ENCODE results near the gene NVL. TPM values are rescaled to one million over a fixed set of nuclear protein-coding genes. Genes with fewer than 3 reads are reported as not detected.

NVL gene
- total and polyA plus RNA-seq, 9 donors = 17.3 to 26.4 (median 21.1) TPM

DNA sequence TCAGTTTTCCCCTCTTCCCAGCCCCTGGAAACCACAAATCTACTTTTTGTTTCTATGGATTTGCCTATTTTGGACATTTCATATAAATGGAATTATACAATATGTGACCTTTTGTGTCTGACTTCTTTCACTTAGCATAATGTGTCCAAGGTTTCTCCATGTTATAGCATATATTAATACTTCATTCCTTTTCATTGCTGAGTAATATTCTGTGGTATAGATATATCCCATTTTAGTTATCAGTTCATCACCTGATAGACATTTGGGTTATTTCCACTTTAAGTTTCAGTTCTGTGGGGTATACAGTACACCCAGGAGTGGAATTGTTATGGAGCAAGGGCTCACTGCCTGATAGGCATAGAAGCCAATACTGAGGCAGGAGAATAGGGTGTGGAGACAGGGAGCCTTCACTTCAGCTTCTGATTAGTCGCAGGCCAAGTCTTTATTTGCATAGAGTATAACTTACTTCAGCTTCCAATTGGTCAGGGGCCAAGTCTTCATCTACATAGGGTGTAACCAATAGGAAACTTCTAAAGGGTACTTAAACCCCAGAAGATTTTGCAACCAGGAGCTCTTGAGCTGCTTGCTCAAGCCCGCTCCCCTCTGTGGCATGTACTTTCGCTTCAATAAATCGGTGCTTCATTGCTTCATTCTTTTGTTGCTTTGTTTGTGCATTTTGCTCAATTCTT lies 8.3 kb upstream of the NVL start:
- Histone ChIP-seq H3K27ac (ENCODE audit: low read length) (no peak overlapping the region), H3K9me3 (replicated peaks; ENCODE audit: control insufficient read depth, low read depth, low read length) (peaks cover 5% of the 10 kb centered on the region), H3K4me3 (ENCODE audit: low read length) (no peak overlapping the region), H3K27me3 (ENCODE audit: control insufficient read depth, insufficient read depth, low read length) (peaks cover 13% of the 10 kb centered on the region), H3K36me3 (ENCODE audit: control insufficient read depth, insufficient read depth, low read length) (no peaks in the 10 kb centered on the region), H3K4me1 (ENCODE audit: control insufficient read depth, insufficient read depth, low read length) (peaks cover 5% of the 10 kb centered on the region)
- DNase-seq = no peak
- WGBS (ENCODE audit: insufficient coverage) = 86% methylated on average over 4 of the region's 4 CpGs

DNA sequence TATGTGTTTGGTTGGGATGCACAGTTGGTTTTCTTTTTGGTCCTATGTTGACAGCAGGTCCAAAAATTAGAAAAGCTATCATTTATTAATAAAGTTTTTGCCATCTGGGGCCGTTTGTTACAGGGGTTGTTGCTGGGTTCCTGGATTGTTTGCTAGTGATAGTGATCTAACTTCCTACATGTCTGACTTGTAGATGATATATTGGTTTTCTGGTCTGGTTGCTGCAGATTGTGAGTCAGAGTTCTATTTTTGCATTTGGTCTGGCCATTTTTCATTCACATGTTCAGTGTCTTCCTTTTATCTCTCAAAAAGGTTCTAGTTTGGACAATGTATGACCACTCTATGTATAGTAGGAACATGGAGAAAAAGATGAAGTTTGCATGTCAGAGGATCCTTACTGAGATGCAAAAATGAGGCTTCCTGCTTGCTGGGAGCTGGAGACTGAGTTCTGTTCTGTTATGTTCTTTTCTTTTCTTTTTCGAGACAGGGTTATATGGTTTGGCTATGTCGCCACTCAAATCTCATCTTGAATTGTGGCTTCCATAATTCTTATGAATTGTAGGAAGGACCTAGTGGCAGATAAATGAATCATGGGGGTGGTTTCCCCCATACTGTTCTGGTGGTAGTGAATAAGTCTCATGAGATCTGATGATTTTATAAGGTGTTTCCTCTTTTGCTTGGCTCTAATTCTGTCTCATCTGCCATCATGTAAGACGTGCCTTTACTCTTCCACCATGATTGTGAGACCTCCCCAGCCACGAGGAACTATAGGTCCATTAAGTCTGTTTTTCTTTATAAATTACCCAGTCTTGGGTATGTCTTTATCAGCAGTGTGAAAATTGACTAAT lies 4.2 kb upstream of the NVL start:
- Histone ChIP-seq H3K27ac (ENCODE audit: low read length) (no peak overlapping the region), H3K36me3 (ENCODE audit: control insufficient read depth, insufficient read depth, low read length) (no peaks in the 10 kb centered on the region), H3K4me3 (ENCODE audit: low read length) (no peak overlapping the region), H3K27me3 (ENCODE audit: control insufficient read depth, insufficient read depth, low read length) (peaks cover 4% of the 10 kb centered on the region), H3K4me1 (ENCODE audit: control insufficient read depth, insufficient read depth, low read length) (peaks cover 2% of the 10 kb centered on the region), H3K9me3 (replicated peaks; ENCODE audit: control insufficient read depth, low read depth, low read length) (no peaks in the 10 kb centered on the region)
- no peak for DNase-seq
- no CpG with 5 or more reads among the region's 5 CpGs for WGBS (ENCODE audit: insufficient coverage)

DNA sequence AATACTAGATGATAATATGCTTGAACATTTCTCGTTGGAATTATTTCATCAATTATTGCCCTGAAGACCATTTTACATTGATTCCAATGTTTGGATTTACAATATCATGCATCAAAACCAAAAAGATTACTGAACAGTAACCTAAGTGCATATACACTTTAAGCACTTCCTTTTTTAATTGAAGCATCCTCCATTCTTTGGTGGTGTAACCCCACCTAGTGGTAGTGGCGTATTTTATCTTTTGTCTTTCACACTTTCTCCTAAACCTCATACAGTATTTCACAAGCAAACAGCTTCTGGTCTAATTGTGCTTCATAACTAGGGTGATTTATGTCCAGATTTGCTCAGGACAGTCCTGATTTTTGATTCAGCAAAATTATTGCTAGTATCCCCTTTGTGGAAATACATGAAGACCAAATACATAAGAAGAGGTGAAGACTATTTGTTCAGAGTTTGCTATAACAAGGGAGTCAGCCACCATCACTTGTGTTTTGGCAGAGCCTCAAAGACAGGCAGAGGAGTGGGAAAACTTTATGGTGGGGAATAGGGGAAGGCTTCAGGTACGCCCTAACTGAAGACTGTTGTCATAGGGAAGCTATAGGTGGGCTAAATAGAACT lies 3.4 kb upstream of the NVL start:
- Histone ChIP-seq H3K27me3 (ENCODE audit: control insufficient read depth, insufficient read depth, low read length) (peaks cover 2% of the 10 kb centered on the region), H3K36me3 (ENCODE audit: control insufficient read depth, insufficient read depth, low read length) (no peaks in the 10 kb centered on the region), H3K4me3 (ENCODE audit: low read length) (no peak overlapping the region), H3K9me3 (replicated peaks; ENCODE audit: control insufficient read depth, low read depth, low read length) (no peaks in the 10 kb centered on the region), H3K4me1 (ENCODE audit: control insufficient read depth, insufficient read depth, low read length) (peaks cover 6% of the 10 kb centered on the region), H3K27ac (ENCODE audit: low read length) (no peak overlapping the region)
- 40% methylated on average over 1 of the region's 3 CpGs for WGBS (ENCODE audit: insufficient coverage)
- peak; percentile 68 for DNase-seq

DNA sequence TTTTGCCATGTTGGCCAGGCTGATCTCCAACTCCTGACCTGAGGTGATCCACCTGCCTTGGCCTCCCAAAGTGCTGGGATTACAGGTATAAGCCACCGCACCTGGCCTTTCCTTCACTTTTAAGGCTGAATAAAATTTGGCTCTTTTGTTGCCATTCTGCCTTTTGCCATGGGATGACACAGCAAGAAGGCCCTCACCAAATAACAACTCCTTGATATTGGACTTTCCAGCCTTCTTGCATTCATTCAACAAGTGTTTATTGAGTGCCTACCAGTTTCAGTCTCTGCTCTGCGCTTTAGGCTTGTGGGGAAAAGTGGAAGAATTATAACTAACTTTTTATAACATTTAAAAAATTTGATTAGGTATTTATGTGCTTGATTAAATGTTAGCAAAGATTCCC lies 1.9 kb upstream of the NVL start:
- H3K4me1 ChIP-seq (ENCODE audit: control insufficient read depth, insufficient read depth, low read length) = peaks cover 6% of the 10 kb centered on the region
- no peak for DNase-seq
- H3K27me3 ChIP-seq (ENCODE audit: control insufficient read depth, insufficient read depth, low read length) = no peaks in the 10 kb centered on the region
- WGBS (ENCODE audit: insufficient coverage) = 89% methylated on average over 1 of the region's 2 CpGs
- peaks cover 4% of the 10 kb centered on the region for H3K36me3 ChIP-seq (ENCODE audit: control insufficient read depth, insufficient read depth, low read length)
- no peak overlapping the region for H3K4me3 ChIP-seq (ENCODE audit: low read length)
- no peaks in the 10 kb centered on the region for H3K9me3 ChIP-seq (replicated peaks; ENCODE audit: control insufficient read depth, low read depth, low read length)
- no peak overlapping the region for H3K27ac ChIP-seq (ENCODE audit: low read length)

DNA sequence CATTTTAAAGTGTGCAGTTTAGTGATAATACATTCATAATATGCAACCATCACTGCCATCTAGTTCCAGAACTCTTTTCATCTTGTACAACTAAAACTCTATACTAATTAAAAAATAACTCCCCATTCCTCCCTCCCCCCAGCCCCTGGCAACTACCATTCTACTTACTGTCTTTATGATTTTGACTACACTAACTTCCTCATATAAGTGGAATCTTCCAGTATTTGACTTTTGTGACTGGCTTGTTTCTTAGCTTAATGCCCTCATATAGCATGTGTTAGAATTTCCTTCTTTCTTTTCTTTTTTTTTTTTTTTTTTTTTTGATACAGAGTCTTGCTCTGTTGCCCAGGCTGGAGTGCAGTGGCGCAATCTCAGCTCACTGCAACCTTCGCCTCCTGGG lies 1.4 kb upstream of the NVL start:
- no peak for DNase-seq
- Histone ChIP-seq H3K4me1 (ENCODE audit: control insufficient read depth, insufficient read depth, low read length) (peaks cover 6% of the 10 kb centered on the region), H3K27me3 (ENCODE audit: control insufficient read depth, insufficient read depth, low read length) (no peaks in the 10 kb centered on the region), H3K36me3 (ENCODE audit: control insufficient read depth, insufficient read depth, low read length) (peaks cover 7% of the 10 kb centered on the region), H3K27ac (ENCODE audit: low read length) (no peak overlapping the region), H3K9me3 (replicated peaks; ENCODE audit: control insufficient read depth, low read depth, low read length) (no peaks in the 10 kb centered on the region), H3K4me3 (ENCODE audit: low read length) (no peak overlapping the region)
- no CpG with 5 or more reads among the region's 2 CpGs for WGBS (ENCODE audit: insufficient coverage)

DNA sequence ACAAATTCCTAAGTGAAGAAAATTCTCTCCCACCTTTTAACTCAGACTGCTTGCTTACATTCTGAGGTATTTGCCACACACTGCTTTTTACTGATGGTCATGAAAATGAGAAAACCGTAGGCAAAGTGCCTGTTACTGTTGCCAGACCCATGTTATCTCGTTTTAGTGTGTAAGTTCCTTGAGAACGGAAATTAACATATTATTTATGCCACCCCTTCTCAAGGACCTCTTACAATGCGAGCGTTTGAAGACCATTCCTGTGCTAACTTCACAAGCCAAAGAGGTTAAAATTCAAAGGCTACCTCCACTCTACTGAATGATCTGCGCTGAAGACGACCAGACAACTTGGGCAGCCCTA lies 509 bp downstream of the NVL start:
- DNase-seq = no peak
- WGBS (ENCODE audit: insufficient coverage) = 0% methylated on average over 2 of the region's 7 CpGs
- H3K27ac ChIP-seq (ENCODE audit: low read length) = peak overlapping the region; percentile 89

DNA sequence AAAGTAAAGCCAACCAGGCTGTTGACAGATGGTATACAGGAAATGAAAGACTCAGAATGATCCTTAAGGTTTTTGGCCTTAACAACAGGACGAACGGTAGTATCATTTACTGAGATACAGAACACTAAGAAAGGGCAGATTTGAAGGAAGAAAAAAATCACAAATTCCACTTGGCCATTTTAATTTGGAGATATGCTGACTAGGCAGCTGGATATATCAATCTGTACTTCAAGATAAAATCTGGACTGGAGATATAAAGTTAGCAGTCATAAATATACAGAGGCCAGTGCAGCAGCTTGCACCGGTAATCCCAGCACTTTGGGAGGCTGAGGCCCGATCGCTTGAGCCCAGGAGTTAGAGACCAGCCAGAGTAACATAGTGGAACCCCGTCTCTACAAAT lies 1.3 kb downstream of the NVL start:
- H3K4me1 ChIP-seq (ENCODE audit: control insufficient read depth, insufficient read depth, low read length) = peaks cover 6% of the 10 kb centered on the region
- DNase-seq = no peak
- WGBS (ENCODE audit: insufficient coverage) = no CpG with 5 or more reads among the region's 6 CpGs
- no peak overlapping the region for H3K27ac ChIP-seq (ENCODE audit: low read length)
- no peak overlapping the region for H3K4me3 ChIP-seq (ENCODE audit: low read length)
- no peaks in the 10 kb centered on the region for H3K9me3 ChIP-seq (replicated peaks; ENCODE audit: control insufficient read depth, low read depth, low read length)
- H3K36me3 ChIP-seq (ENCODE audit: control insufficient read depth, insufficient read depth, low read length) = peaks cover 15% of the 10 kb centered on the region
- H3K27me3 ChIP-seq (ENCODE audit: control insufficient read depth, insufficient read depth, low read length) = no peaks in the 10 kb centered on the region

More for the DNA sequence above, 509 bp downstream of the NVL start:
- Histone ChIP-seq H3K27me3 (ENCODE audit: control insufficient read depth, insufficient read depth, low read length) (no peaks in the 10 kb centered on the region), H3K4me1 (ENCODE audit: control insufficient read depth, insufficient read depth, low read length) (peaks cover 6% of the 10 kb centered on the region), H3K4me3 (ENCODE audit: low read length) (peak overlapping the region; percentile 93), H3K36me3 (ENCODE audit: control insufficient read depth, insufficient read depth, low read length) (peaks cover 13% of the 10 kb centered on the region), H3K9me3 (replicated peaks; ENCODE audit: control insufficient read depth, low read depth, low read length) (no peaks in the 10 kb centered on the region)

DNA sequence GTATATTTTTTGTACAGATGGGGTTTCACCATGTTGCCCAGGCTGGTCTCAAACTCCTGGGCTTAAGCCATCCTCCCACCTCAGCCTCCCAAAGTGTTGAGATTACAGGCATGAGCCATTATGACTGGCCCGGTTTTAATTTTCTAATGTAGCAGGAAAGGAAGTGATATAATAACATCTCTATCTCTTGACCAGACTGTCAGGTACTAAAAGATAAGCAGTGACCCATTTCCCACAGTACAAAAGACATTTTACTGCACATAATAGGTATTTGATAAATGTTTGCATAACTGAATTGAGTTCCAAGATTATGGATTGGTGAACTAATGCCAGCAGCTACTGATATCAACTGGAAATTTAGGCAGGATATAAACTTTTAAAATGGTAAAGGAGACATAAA lies 4.0 kb downstream of the NVL start:
- DNase-seq = no peak
- Histone ChIP-seq H3K4me1 (ENCODE audit: control insufficient read depth, insufficient read depth, low read length) (peaks cover 6% of the 10 kb centered on the region), H3K9me3 (replicated peaks; ENCODE audit: control insufficient read depth, low read depth, low read length) (no peaks in the 10 kb centered on the region), H3K36me3 (ENCODE audit: control insufficient read depth, insufficient read depth, low read length) (peaks cover 15% of the 10 kb centered on the region), H3K27me3 (ENCODE audit: control insufficient read depth, insufficient read depth, low read length) (no peaks in the 10 kb centered on the region), H3K27ac (ENCODE audit: low read length) (no peak overlapping the region), H3K4me3 (ENCODE audit: low read length) (no peak overlapping the region)
- no CpG with 5 or more reads among the region's 1 CpG for WGBS (ENCODE audit: insufficient coverage)

DNA sequence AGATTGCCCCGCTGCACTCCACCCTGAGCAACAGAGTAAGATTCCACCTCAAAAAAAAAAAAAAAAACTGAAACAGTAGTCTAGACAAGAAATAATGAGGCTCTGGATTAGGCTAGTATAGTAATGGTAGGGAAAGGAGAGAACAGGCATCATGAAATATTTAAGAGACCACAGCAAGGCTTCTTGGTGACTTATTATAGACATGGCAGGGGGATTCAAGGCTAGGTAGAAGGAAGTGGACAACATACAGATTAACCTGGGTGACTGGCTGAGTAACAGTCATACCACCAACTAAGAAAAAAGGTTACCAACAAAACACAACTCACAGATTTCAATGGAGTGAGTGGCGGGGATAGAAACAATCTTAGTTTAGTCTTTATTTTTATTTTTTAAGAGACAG lies 8.3 kb downstream of the NVL start:
- no CpG with 5 or more reads among the region's 2 CpGs for WGBS (ENCODE audit: insufficient coverage)
- Histone ChIP-seq H3K36me3 (ENCODE audit: control insufficient read depth, insufficient read depth, low read length) (peaks cover 14% of the 10 kb centered on the region), H3K27me3 (ENCODE audit: control insufficient read depth, insufficient read depth, low read length) (no peaks in the 10 kb centered on the region)

DNA sequence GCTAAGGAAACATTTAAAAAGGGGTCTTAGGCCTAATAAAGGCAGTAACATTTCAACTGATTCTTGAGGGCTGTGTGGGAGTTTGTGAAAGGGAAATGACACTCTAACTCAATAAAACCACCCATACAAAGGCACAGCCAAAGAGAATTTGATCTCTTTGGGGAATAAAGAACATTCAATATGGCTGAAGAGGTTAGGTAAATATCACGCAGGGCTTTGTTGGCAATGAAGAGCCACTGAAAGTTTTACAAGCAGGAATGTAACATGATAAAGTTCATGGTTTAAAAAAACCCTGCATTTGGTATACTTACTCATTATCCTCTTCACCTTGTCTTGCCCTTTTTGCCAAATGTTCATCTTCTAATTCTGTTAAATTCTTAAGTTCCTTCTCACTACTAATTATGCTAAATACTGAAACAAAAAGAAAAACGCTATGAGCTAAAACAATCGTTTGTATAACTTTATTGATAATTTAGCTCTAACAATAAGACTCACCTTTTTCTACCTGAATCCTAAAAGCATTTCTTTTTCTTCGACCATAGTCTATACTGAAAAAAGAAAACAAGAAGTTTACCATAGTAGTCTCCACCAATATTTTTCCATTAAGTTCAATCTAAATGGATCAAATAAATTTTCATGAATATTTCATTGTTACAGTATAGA lies 12.5 kb downstream of the NVL start:
- Histone ChIP-seq H3K9me3 (replicated peaks; ENCODE audit: control insufficient read depth, low read depth, low read length) (no peaks in the 10 kb centered on the region), H3K27ac (ENCODE audit: low read length) (no peak overlapping the region), H3K4me3 (ENCODE audit: low read length) (no peak overlapping the region), H3K27me3 (ENCODE audit: control insufficient read depth, insufficient read depth, low read length) (no peaks in the 10 kb centered on the region), H3K36me3 (ENCODE audit: control insufficient read depth, insufficient read depth, low read length) (peaks cover 10% of the 10 kb centered on the region), H3K4me1 (ENCODE audit: control insufficient read depth, insufficient read depth, low read length) (no peaks in the 10 kb centered on the region)
- DNase-seq = no peak
- WGBS (ENCODE audit: insufficient coverage) = no CpG with 5 or more reads among the region's 4 CpGs

More for the DNA sequence above, 8.3 kb downstream of the NVL start:
- H3K4me3 ChIP-seq (ENCODE audit: low read length) = no peak overlapping the region
- H3K9me3 ChIP-seq (replicated peaks; ENCODE audit: control insufficient read depth, low read depth, low read length) = no peaks in the 10 kb centered on the region
- no peak overlapping the region for H3K27ac ChIP-seq (ENCODE audit: low read length)
- DNase-seq = no peak
- H3K4me1 ChIP-seq (ENCODE audit: control insufficient read depth, insufficient read depth, low read length) = no peaks in the 10 kb centered on the region

Data from muscle of leg (tissue), 11 donors.